Glomerular visceral epithelial cell (primary cell): ENCODE data around the gene PROSER3.
"Not testable (repeated sequence)": the region's sequence is repeated elsewhere in the genome, so short reads cannot be mapped to it uniquely, and the experiment has no call there.

Experiments
- DNase-seq: peaks from one replicate; pipeline ENCODE4 v3.0.0-alpha.2; 2016; ENCODE audit errors: extremely low spot score

PROSER3 gene

DNA sequence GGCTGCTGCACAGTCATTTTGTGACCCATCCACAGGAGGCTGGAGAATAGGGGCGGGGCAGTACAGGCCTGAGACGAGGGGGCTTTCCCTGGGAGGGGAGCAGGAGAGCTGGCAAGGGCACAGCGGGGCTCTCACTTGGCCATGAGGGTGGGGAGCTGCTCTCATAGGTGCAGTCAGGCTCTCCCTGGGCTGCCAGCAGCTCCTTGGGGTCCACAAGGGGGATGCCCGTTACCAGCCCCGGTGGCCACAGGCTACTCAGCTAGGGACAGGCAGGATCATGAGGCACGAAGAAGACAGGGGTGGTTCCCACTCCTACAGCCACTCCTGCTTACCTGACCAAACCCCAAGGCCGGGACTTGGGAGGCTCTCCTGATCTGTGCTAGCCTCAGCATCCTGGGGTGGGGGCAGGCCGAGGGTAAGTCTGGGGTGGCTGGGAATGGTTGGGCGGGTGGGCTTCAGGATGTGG, 33.9 kb downstream of the PROSER3 start:
- DNase-seq = no peak

GRCh38 chr19:35792312-35792711, 34.3 kb downstream of the PROSER3 start:
- no peak for DNase-seq

DNA sequence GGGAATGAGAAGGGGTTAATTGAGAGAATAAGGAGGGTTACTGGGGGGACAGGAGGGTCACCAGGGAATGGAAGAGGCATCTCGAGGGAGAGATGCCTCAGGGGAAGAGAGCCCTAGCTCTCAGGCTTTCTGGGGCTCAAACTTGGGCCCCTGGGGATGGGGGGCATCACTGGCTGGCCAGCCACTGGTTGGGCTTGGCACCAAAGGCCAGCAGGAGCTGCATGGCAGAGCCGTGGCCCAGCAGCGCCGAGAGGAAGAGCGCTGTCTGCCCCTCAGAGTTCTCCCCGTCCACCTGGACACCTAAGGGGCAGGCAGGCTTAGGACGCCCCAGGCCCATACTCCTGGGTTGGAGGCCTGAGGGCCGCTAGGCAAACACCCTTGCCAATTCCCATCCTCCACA, 34.9 kb downstream of the PROSER3 start:
- DNase-seq = no peak

GRCh38 chr19:35793381-35794165, 35.6 kb downstream of the PROSER3 start:
- DNase-seq = no peak

GRCh38 chr19:35795564-35795963, 37.6 kb downstream of the PROSER3 start:
- not testable (repeated sequence) for DNase-seq

DNA sequence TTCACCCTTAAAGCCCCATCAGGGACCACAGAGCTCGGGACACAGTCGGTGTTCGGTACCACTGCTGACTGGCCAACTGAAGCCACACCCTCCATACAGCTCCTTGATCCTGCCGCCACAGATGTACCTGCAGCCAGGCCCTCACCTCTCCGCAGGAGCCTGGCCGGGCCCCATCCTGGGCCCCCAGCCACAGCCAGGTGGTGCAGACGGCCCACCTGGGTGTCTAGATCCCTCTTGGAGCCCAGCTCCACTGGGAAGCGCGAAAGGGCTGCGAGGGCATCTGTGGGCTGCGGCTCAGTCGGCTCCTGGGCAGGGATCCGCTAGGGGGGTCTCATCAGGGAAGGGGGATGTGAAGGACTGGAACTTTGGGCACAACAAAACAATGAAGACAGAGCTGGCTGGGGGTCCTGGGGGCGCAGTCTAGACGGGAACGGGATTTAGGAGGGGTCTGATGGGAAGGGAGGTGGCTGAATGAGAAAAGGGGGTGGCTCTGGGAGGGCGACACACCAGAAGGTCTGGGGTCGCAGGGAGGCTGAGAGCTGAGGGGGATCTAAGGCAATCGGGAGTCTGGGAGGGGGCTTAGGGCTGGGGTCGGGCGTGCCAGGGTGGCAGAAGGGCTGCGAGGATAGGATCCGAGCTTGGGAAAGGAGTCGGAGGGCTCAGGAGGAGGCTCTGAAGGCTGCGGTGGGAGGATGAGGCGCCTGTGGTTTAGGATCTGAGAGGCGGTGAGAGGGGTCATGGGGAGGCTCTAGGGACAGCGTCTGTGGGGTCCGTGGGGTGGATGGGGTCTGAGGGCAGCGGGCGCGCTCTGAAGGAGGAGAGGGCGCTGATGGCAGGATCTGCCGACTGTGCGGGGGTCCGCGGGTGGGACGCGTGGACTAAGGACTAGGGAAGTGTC, 38.9 kb downstream of the PROSER3 start:
- DNase-seq = no peak

DNA sequence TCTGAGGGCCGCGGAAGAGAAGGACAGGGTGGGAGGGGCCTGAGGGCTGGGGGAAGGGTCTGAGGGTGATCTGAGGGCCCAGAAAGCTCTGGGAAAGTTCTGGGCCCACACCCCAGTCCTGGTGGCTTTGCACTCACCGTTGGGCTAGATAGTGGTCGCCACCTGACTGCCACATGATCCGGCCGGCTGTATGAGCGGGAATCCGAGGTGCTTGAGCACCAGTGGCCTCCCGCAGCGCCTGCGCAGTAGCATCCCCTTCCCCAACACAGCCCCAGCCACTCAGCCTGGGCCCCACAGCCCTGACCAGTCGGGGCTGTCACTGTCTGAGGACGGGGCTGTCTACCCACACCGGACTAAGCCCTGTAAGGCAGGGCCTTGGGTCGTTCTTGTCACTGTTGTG, 39.7 kb downstream of the PROSER3 start:
- DNase-seq = no peak

DNA sequence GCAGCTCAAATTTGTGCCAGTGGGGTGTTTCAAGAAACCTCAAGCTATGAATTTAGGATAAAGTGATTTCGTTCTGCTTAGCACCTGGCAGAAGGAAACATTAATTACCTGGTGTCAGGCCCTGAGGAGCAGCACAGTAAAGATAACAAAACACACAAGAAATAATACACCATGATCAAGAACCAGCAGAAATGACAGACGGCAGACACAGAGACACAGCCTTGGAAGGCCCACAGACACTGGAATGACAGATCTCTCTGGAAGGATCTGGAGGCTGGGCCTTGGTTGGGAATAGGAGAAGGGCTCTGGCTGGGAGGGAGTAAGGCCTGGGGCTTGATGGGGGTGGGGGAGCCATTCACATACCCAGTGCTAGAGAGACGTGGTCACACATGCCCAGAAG, 43.9 kb downstream of the PROSER3 start:
- no peak for DNase-seq

GRCh38 chr19:35805526-35806102, 47.6 kb downstream of the PROSER3 start:
- DNase-seq = no peak

DNA sequence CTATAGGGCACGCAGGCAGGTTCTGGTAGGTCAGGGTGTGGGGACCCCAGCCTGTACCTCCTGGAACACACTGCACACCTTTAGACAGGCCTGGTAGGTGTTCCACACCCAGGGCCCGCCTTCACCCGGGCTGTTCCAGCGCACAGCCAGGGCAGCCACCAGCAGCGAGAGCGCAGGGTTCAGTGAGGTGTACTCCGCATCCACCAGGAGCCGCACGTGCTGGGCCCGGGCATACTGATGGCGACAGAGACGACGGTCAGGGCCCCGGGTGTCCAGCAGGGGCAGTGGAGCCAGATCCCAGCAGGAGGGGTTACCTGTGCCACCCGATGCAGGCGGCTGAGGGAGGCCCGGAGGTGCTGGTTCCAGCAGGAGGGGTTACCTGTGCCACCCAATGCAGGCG, 48.6 kb downstream of the PROSER3 start:
- no peak for DNase-seq

- DNase-seq = no peak
Measured at GRCh38 chr19:35807633-35808032, 49.7 kb downstream of the PROSER3 start.

DNA sequence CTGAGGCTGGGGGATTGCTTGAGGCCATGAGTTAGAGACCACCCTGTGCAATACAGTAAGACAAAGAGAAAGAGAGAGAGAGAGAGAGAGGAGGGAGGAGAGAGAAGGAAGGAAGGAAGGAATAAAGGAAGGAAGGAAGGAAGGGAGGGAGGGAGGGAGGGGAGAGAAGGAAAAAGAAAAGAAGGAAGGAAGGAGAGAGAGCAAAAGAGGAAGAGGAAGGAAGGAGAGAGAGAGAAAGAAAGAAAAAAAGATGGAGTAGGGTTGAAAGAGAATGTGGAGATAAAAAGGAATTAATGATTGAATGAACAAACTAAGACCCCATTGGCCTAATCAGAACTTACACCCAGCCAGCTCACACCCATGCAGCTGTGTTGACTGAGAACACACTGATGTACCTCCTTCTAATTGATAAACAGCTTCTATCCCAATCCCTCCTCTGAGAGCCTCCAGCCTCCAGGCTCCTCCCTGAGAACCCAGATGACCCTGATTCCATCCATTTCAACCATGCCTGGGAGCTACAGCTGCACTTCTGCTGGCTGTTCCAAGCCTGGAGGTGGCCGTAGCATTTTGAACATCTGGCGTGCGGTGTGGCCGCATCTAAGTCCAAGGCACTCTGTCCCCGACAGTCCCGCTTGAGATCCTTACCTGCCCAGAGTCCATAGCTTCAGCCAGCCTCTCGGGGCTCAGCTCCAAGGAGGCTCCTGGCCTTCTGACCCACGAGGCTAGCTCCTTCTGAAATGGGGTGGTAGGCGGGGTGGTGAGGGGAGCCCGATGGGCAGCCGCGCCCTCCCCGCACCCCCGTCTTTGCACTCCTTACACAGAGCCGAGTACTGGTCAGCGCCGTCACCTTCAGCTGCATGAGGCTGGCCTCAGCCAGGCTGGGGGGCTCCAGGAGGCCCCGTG, 53.6 kb downstream of the PROSER3 start:
- DNase-seq = no peak

- DNase-seq = no peak
Measured at GRCh38 chr19:35812220-35813042, 54.5 kb downstream of the PROSER3 start, which contains the start of gene PRODH2. Gene PRODH2, minus strand, starts transcription at chr19:35812845. Its CDS starts 40 bp downstream, at chr19:35812805.

- no peak for DNase-seq
Measured at GRCh38 chr19:35813043-35813890, 55.3 kb downstream of the PROSER3 start.

GRCh38 chr19:35816262-35816661, 58.3 kb downstream of the PROSER3 start:
- DNase-seq = no peak

DNA sequence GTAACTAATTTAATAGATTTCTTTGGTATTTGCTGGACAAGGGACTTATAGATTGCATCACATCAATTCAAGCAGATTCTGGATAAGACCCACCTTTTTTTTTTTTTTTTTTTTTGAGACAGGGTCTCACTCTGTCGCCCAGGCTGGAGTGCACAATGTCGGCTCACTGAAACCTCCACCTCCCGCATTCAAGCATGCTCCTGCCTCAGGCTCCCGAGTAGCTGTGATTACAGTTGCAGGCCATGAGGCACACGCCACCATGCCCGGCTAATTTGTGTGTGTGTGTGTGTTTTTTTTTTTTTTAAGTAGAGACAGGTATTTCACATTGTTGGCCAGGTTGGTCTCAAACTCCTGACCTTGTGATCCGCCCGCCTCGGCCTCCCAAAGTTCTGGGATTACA, 58.9 kb downstream of the PROSER3 start:
- no peak for DNase-seq

- DNase-seq = no peak
Measured at GRCh38 chr19:35818445-35818844, 60.5 kb downstream of the PROSER3 start.
